HG03103 (cell line): Measurements from ENCODE around the gene KIRREL1.

Experiments
- ATAC-seq: cut with Tn5 transposase; IDR thresholded peaks from one replicate; pipeline ENCODE4 v1.9.1; 2021; ENCODE audit warnings: low read depth; ENCODE audit not compliant: unreplicated experiment

The KIRREL1 gene

DNA sequence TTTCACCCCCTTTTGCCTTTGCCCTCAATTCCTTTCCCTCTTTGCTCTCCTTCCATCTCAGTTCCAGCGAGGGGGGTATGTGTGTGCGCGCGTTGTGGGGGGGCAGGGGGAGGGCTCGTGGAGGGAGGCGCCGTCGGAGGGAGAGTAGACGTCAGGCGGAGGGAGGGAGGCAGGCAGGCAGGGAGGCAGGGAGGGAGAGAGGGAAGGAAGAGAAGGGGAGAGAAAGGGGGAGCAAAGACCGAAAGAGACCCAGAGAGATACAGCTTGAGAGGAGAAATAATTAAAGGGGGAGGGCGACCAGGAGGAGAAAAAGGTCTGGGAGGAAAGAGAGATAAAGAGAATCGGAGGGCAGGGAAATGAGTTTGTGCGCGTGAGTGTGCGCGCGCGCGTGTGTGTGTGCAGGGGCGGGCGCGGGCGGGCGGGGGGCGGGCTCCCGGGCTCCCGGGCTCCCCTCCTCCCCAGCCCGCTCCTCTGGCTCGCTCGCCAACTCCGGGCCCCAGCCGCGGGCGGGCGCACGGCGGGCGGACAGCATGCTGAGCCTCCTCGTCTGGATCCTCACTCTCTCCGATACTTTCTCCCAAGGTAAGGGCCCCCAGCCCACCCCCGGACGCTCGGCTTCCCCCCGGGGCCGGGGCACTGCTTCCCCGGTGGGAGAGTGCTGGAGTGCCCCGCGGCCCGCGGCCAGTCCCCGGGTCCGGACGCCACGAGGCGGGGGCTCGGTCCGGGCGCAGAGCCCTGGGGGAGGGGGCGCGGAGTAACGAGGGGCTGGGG, at the start of gene KIRREL1:
KIRREL1 (plus strand) TSS at position 499 of the 771 bp plus-strand sequence; CDS start at position 531, 32 bp downstream.
- ATAC-seq, result no peak

DNA sequence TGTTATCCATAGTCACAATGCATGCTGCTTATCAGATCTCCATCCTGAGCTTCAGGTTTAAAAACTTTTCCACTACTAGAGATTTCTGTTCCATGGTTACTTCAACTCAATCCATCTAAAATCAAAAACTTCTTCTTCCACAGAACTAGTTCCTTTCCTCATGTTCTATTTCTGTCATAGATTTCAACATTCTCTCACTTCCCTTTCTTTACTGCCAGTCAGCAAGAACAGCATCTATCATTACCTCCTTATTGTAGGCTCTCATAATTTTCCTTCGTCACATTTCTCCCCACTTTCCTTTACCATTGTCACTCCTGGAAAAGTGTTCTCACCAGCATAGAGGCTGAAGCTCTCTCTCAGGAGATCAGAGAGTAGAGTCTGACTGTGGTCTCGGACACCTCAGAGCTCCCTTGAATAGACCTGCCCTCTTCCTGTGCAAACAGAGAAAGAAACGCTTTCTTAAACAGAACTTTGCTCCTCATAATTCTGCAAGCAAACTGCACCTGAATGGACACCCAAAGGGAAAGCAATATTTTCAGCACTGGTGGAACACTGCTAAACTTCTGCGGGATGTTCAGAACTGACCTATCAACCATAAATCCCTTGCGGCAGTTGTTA, 48.7 kb upstream of the KIRREL1 start:
- ATAC-seq, result no peak

DNA sequence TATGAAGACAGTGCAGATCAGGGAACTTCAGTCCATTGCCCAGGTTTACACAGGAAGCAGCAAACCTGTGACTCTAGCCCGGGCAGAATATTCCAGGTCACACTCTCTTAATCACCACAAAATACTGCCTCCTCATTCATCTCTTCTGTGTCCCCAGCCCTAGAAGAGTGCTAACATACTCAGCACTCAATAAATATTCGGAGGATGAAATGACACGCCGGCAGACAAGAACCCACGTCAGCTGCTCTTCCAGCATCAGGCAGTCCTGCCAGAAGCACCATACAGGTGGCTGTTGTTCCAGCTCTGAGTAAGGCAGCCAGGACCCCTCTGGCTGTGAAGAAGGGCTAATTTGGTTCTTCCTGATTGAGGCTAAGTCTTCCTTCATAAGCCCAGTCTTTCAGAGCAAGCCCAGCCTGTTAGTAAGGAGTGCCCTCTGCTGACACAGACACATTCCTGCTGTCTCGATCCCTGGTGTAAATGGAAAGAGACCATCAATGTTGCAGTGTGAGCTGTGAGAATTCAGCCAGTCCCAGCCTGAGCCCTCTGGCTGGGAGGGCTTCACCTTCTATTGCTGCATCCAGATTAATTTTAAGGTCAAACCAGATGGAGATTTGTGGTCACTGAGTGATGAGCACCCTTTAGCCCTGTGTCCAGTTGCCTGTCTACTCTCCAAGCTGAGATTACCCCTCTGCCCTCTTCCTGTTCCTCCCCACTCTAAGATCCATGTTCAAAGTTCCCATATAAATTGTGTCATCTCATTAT, 45.0 kb upstream of the KIRREL1 start:
- ATAC-seq, result no peak

DNA sequence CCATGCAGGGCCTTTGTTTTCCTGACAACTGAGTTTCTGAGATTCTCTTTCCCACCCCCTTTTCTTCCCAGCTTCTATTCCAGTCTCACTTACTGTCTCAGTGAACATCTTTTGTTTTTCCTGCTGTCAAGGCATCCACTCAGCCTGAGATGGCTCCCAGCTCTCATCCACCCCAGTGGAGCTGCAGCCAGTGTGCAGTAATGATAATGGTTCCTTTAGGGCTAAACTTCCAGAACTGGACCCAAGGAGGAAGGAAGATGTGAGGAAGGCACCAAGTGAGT, 44.4 kb upstream of the KIRREL1 start:
- ATAC-seq, result no peak

DNA sequence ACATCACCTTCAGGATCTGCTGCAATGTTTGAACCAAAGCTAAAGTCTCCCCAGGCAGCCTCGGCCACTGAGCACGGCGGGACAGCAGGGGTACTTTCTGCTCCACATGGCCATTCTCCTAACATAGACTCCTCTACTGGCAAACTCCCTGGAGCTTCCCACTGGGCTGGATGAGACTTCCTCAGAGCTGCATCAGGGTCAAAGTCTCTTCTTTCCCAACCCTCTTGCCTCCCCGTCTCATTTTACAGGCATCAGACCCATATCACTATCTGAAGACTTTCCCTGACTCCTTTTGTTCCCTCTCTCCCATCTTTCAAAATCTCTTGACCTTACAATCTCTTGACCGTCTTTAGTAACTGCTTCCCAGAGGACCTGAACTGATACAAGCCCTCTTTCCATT, 42.2 kb upstream of the KIRREL1 start:
- no peak for ATAC-seq

DNA sequence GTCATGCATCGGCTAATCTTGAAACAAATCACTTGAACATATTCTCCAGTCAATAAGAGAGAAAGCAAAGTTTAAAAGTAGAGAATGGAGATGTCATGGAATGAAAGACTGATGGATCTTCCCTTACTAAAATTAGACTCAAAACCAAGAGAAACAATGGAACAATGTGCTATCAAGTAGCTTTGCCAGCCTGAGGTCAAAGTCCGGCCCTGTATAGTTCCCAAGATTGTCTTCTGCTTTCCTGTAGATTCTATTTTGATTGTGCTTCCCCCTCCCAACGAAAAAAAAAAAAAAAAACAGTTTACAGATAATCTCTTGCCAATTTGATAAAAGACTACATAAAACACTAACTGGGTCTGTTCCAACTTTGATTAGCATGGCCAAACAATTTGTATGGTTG, 40.8 kb upstream of the KIRREL1 start:
- no peak for ATAC-seq

DNA sequence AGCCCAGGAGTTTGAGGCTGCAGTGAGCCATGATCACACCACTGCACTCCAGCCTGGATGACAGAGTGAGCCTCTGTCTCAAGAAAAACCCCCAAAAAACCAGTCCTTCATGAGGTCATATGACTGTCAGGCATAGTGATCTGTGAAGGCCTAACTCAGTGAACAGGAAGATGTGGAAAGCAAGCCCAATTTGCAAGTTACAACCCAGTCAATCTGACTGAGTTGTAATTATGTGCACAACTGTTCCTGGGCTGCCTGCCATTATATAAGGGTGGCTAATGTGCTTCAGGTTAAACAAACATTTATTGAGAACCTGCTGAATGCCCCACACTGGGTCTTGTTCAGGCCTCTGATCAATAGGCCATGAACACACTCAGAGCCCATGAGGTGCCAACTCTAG, 38.2 kb upstream of the KIRREL1 start:
- no peak for ATAC-seq

DNA sequence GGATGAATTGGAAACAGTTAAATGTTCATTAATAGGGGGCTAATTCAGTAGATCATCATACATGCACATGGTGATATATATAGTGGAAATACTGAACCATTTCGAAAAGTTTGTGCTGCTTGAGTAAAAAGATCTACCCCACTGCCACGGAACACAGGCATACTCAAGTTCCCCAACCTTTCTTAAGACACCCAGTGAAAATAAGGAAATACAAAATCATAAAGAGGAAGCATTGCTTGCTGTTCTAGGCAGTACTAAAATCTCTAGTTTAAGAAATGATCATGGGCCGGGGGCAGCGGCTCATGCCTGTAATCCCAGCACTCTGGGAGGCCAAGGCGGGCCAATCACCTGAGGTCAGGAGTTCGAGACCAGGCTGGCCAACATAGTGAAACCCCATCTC, 37.6 kb upstream of the KIRREL1 start:
- ATAC-seq, result no peak

DNA sequence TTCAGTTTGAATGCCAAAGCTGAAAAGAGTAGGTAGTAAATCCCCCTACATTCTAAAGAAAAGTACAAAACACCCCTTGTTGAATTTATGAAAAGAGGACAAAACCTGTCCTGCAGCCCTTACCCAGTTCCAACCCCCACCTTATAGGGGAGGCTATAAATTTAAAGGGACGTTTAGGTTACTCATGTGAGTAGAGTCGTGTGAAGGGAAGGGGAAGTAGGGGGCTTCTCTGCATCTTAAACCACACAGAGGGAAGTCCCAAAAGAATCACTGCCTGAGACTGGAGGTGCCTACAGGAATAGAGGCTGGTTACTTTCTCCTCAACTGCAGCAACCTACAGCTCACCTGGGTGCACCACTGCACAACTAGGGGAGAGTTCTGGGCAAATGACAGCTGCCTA, 36.7 kb upstream of the KIRREL1 start:
- no peak for ATAC-seq

DNA sequence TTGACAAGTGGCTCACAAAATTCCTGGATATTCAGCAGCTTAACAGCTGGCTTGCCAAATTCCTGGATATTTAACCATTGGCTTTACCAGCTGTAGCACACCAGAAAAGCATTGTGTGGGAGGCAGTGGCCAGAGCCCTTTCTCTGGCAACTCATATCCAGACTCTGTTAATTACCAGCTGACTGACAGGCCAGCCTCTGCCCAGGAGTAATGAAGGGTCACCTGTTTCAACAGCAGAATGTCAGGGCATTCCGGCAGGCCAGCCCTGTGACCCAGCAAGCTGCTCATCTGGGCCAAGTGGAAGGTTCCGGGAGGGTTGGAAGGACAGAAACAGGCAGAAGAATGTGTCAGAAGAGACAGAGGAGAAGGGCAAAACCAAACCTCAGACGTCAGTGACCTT, 35.2 kb upstream of the KIRREL1 start:
- no peak for ATAC-seq

DNA sequence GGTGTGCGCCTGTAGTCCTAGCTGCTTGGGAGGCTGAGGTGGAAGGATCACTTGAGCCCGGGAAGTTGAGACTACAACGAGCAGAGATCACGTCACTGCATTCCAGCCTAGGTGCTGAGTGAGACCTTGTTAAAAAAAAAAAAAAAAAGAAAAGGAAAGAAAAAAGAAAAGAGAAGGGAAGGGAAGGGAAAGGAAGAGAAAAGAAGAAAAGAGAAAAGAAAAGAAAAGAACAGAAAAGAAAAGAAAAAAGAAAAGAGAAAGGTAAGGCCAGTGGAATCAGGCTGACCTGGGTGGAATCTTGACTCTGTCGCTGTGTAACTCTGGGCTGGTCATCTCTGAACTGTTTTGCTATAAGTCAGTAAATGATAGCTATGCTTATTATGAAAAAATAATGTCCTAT, 33.7 kb upstream of the KIRREL1 start:
- ATAC-seq, result no peak

DNA sequence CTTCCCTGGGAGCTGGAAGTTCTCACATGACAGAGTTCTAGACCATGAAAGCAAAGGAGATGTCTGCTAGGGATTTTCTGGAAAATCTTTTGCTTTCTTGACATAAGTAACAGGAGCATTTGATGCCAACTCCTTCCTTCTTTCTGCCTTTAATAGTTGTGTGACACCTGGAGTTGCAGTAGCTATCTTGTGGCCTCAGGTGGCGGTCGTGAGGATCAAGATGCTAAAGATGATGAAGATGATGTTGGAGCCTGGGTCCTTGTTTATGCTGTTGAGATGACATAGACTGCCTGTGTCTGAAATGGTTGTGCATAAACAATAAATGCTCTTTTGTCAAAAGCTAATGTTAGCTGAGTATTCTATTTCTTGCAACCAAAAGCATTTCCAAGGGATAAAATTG, 32.7 kb upstream of the KIRREL1 start:
- no peak for ATAC-seq

DNA sequence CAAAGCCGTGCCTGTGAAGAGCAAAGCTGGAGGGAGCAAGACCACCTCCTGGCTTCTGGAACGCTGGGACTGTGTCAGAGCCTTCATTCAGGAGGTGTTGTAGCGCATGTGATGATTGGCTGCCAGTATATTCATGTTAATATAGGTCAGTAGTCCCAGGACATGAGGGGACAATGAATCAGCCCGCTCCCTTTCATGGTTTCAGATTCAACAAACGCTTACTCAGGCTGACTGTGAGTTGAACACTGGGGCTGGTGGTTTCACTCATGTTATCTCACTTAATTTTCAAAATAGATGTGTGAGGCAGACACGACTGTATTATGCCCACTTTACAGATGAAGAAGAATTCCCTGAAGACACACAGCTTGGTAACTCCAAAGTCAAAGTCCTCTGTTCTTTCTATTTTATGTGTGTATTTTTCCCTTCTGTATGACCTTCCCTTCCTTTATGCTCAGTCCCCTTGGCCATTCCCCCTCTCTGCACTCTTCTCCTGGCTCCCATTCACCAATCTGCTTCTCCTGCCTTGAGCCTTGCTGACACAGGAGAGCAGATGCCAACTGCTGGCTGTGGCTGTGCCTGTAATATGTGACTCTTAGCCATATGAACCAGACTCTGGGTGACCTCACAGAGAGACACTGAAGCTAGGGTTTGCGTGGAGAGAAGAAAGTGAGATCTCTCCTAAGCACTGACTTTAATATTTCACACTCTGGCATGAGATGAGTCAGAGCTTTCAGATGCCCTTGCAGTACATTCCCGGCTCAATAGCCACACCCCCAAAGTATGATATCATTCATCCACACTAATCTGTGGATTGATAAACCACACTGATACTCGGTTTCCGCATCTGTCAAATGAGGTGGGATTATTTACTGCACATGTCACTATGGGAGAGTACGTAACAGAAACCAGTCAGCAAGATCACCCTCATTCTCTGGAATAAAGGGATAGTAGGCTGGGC, 31.4 kb upstream of the KIRREL1 start:
- no peak for ATAC-seq

DNA sequence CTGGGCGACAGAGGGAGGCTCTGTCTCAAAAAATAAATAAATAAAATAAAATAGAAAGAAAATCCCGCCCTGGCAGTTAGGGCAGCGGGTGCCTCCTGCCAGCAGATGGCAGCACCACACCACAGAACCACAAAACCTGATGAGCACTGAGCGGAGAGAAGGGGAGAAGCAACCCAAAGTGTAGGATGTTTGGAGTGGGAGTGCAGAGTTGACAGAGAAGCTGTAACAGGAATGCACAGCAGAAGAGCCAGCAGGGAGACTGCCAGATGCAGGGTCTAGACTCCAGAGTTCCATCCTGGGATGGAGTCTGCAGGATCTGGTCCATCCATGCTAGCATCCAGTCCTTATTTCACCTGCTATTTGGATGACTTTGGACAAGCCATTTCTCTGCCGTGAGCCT, 29.7 kb upstream of the KIRREL1 start:
- no peak for ATAC-seq

DNA sequence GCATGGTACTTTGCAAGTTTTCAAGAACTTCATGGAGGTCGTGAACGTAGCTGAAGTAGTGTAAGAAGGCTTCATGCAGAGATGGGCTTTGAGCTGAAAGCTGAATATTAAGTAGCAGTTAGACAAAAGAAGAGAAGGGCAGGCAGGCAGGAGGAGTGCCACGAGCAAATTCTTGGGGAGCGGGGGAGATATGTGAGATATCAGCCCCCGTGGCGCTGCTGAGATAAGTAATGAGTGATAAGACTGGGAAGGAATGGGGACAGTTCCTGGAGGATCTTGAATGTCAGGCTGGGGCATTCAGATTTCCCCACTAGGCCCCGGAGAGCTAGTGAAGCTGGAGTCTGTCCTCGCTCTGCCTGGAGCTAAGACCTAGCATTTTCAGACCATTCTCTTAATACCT, 27.9 kb upstream of the KIRREL1 start:
- no peak for ATAC-seq

DNA sequence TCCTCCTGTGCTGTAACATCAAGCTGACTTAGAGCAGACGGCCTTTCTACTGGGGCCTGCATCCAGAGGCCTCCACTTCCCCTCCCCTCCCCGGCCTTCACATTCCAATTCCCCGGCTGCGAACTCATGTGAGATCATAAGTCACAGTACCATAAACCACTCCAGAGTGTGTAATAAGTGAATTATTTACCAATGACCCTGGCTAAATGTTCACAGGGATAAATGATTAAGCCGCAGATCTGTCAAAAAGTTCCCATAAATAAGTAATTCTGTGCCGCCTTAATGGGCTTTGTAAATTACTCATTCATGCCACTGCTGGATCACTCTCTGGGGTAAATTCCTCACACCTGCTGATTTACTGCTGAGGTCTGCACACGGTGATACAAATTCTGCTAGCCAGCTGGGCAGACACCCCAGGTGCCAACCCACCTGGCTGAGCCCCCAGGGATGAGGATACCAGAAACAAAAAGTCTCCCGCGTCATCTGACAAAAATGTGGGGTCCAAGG, 27.4 kb upstream of the KIRREL1 start:
- ATAC-seq, result no peak

DNA sequence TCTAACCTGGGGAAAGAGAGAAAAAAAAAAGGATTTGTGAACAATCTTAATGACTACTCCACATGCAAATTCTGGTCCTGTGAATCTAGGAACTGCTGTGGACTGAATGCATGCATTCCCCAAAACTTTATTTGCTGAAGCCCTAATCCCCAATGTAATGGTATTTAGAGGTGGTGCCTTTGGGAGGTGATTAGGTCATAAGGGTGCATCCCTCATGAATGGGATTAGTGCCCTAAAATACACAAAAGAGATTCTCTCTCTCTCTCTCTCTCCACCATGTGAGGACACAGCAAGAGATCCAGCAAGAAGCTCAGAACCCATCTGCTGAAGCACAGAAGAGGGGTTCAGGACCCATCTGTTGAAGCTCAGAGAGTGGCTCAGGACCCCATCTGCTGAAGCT, 26.2 kb upstream of the KIRREL1 start:
- no peak for ATAC-seq

DNA sequence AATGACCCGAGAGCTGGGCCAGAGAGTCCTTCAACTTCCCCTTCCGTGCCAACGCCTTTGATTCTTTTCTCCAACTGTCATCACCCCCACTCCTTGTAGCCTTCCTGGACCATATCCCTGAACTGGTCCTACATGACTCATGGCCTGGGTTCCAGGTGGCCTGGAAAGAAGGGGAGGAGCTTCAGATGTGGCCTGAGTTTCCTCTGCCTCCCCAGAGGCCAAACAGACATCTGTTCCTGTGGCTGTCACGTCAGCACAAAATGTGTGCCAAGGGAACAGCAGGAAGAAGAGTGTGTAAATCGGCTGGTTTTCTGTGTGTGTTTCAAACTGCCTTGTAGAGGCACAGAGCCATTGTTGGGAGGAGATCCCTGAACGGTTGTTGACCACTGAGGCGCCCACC, 24.9 kb upstream of the KIRREL1 start:
- no peak for ATAC-seq

DNA sequence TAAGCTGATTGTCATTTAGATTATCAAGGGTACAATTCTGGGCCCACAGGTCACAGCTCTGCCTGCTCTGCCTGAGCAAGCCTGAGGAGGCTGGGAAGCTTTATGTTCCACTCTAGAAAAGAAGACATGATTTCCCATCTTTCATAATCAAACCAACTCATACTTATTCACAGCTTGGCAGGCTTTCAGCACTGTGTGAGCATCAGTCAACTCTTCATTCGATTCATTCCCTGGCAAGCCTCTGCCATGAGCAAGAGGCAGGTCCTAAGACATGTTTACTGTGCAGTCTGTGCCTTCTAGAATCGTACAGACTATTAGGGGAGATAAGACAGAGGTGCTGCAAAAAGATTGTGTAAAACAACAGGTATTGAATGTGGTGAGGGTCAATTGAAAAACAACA, 24.5 kb upstream of the KIRREL1 start:
- no peak for ATAC-seq

DNA sequence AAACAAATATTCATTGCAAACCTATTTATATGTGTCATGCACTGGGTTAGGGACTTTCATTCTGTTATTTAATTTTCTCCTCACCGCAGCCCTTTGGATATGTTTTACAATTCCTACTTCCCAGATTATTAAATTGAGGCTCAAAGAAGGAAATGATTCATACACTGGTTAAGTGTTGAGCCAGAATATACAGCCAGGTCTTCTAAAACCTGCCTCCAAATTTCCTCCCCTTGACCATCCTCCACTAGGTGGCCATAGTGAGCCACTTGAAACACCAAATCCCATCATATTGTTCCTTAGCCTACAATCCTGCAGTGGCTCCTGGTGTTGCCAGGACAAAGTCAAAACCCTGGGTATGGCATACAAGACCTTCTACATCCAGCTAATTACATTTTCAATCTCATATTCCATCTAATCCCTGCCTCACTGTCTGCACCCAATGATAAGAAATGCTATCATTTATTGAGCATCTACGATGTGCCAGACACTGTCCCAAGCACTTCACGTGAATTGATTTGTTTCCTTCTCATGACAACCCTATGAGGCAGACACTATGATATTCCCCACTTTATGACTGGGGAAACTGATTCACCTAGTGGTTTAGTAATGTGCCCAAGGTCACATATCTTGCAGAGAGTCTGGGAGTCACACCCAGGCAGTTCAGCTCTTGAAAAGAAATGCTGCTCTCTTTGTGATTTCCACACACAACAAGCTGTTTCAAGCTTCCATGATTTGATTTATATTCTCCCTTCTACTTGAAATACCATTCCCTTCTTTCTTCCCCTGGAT, 23.6 kb upstream of the KIRREL1 start:
- ATAC-seq, result no peak
